Progenitor cell of endocrine pancreas (in vitro differentiated cells): ENCODE measurements around the gene XPO5. TPM values are rescaled to one million over a fixed set of nuclear protein-coding genes. Genes with fewer than 3 reads are reported as not detected.
A peak's percentile ranks its signal among the peaks of the same experiment; 100 is the strongest.

ENCODE experiments used
- DNase-seq: peaks from one replicate; pipeline ENCODE4 v3.0.0; 2021; ENCODE audit warnings: low spot score; ENCODE audit not compliant: unreplicated experiment
- H3K27ac Mint-ChIP-seq: 2 replicates; pipeline ENCODE4 v1.8.0; 2021; ENCODE audit warnings: mild to moderate bottlenecking, moderate library complexity, mixed read lengths
- H3K27me3 Mint-ChIP-seq: 2 replicates; pipeline ENCODE4 v1.8.0; 2021; ENCODE audit warnings: mixed read lengths
- H3K36me3 Mint-ChIP-seq: 2 replicates; pipeline ENCODE4 v1.8.0; 2022; ENCODE audit warnings: mixed read lengths; ENCODE audit not compliant: insufficient read depth
- H3K4me1 Mint-ChIP-seq: 2 replicates; pipeline ENCODE4 v1.8.0; 2021; ENCODE audit warnings: low read depth, mixed read lengths
- H3K4me3 Mint-ChIP-seq: 2 replicates; pipeline ENCODE4 v1.8.0; 2021; ENCODE audit warnings: low read depth, mild to moderate bottlenecking, moderate library complexity, mixed read lengths
- H3K9me3 Mint-ChIP-seq: 2 replicates; pipeline ENCODE4 v1.8.0; 2021; ENCODE audit warnings: low read depth, mixed read lengths
- total RNA-seq: library from RNA; stranded (reverse); gene quantifications from 2 replicates; pipeline ENCODE4 v1.2.1, GENCODE V29; 2021
- TF ChIP-seq, protein P1 (sequence below): fragments of 200-600 bp; sonication (generic); IDR thresholded peaks from one replicate; pipeline ENCODE4 v1.5.0; 2021; ENCODE audit warnings: antibody characterized with exemption, mild to moderate bottlenecking; ENCODE audit not compliant: unreplicated experiment

The XPO5 gene
- total RNA-seq, 1 donor from 2014 or later = 64.0 TPM

DNA sequence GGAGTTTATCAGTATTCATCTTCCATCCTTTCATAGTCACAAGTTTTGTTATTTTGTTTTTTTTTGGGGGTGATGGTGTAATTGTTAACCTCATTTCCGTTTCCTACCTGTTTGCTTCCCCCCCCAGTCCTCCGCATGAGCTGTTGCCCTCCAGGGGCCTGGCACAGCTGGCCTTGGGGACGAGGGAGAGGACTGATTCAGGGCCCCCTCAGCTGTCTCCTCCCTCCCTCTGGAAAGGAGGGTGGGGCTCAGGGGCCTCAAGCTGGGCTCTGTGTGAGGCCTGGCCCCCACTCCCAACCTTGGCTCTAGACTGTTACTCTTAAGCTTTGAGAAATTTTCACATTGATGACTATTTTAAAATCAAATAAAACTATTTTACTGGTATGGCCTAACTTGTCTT is 69.7 kb downstream of the XPO5 start:
- no peak for DNase-seq
- Mint-ChIP-seq H3K27me3 (peaks cover 20% of the 10 kb centered on the region), H3K27ac (no peak overlapping the region), H3K4me3 (no peak overlapping the region), H3K4me1 (peaks cover 4% of the 10 kb centered on the region), H3K36me3 (peaks cover 14% of the 10 kb centered on the region), H3K9me3 (no peaks in the 10 kb centered on the region)
- TF ChIP-seq, protein P1, sequence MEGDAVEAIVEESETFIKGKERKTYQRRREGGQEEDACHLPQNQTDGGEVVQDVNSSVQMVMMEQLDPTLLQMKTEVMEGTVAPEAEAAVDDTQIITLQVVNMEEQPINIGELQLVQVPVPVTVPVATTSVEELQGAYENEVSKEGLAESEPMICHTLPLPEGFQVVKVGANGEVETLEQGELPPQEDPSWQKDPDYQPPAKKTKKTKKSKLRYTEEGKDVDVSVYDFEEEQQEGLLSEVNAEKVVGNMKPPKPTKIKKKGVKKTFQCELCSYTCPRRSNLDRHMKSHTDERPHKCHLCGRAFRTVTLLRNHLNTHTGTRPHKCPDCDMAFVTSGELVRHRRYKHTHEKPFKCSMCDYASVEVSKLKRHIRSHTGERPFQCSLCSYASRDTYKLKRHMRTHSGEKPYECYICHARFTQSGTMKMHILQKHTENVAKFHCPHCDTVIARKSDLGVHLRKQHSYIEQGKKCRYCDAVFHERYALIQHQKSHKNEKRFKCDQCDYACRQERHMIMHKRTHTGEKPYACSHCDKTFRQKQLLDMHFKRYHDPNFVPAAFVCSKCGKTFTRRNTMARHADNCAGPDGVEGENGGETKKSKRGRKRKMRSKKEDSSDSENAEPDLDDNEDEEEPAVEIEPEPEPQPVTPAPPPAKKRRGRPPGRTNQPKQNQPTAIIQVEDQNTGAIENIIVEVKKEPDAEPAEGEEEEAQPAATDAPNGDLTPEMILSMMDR = no peak

DNA sequence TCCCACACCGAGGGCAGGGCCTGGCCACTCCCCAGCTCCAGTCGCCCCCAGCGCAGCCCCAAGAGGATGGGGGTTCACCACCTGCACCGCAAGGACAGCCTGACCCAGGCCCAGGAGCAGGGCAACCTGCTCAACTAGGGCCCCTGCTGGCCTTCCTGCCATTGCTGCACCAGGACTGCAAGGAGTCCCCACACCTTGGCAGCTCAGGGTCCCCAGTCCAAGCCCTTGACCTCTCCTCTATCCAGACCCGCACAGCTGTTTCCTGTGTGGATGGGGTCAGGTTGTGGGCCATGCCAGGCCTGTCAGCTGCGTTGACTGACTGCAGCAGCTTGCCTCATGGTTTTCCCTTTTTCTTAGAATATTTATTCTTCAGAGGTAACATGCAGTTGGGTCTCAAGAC is 70.1 kb downstream of the XPO5 start:
- Mint-ChIP-seq H3K27ac (no peak overlapping the region), H3K27me3 (peaks cover 20% of the 10 kb centered on the region), H3K4me3 (no peak overlapping the region), H3K36me3 (peaks cover 15% of the 10 kb centered on the region), H3K9me3 (no peaks in the 10 kb centered on the region), H3K4me1 (peaks cover 4% of the 10 kb centered on the region)
- DNase-seq = no peak
- TF ChIP-seq, protein P1 = no peak

DNA sequence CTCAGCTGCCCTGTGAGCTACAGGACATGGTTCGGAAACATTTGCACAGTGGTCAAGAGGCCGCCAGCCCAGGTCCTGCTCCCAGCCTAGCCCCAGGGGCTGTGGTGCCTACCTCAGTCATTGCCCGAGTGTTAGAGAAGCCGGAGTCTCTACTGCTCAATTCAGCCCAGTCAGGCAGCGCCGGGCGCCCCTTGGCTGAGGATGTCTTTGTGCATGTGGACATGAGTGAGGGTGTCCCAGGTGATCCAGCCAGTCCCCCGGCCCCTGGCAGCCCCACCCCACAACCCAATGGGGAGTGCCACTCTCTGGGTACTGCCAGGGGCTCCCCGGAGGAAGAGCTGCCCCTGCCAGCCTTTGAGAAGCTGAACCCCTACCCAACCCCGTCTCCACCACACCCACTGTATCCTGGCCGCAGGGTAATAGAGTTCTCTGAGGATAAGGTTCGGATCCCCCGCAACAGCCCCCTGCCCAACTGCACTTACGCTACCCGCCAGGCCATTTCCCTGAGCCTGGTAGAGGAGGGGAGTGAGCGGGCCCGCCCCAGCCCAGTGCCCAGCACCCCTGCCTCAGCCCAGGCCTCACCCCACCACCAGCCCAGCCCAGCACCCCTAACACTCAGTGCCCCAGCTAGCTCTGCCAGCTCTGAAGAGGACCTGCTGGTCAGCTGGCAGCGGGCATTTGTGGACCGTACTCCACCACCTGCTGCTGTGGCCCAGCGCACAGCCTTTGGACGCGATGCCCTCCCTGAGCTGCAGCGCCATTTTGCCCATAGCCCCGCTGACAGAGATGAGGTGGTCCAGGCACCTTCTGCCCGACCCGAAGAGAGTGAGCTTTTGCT is 70.9 kb downstream of the XPO5 start:
- Mint-ChIP-seq H3K4me3 (no peak overlapping the region), H3K4me1 (peaks cover 4% of the 10 kb centered on the region), H3K27ac (no peak overlapping the region), H3K36me3 (peaks cover 17% of the 10 kb centered on the region), H3K9me3 (no peaks in the 10 kb centered on the region), H3K27me3 (peaks cover 20% of the 10 kb centered on the region)
- TF ChIP-seq, protein P1 = no peak
- no peak for DNase-seq

DNA sequence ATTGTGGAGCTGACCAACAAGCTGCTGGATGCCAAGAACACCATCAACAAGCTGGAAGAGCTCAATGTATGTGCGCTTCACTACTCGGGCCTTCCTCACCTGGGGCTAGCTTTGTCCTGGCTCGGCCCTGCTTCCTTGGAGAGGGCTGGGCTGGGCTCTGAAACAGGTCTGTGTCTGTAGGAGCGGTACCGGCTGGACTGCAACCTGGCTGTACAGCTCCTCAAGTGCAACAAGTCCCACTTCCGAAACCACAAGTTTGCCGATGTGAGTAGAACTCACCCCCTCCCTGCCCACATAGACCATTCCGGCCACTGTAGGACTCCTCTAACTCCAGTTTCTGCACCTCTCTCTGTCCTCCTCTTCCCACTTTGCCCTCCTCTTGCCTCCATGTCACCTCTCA is 72.4 kb downstream of the XPO5 start:
- Mint-ChIP-seq H3K27ac (peak overlapping the region; percentile 43), H3K4me1 (no peaks in the 10 kb centered on the region), H3K27me3 (peaks cover 10% of the 10 kb centered on the region), H3K4me3 (no peak overlapping the region), H3K9me3 (no peaks in the 10 kb centered on the region), H3K36me3 (peaks cover 19% of the 10 kb centered on the region)
- no peak for DNase-seq
- TF ChIP-seq, protein P1 = no peak

DNA sequence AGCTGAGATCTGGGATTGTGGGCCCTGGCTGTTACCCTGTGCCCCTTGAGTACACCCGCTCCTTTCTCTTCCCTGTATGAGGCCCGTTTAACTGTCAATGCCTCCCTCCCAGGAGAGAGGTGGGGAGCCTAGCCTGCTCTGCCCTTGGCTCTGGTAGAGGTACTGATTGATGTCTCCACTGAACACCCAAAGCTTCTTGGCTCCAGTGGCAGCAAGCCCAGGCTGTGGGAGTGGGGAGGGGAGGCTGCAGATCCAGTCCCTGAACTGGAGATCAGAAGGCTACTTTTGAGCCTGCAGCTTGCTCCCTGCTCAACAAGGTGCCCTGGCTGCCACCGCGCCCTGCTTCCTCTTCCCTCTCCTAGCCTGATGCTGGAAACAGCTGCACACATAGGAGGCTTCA is 73.2 kb downstream of the XPO5 start:
- peaks cover 3% of the 10 kb centered on the region for H3K27me3 Mint-ChIP-seq
- no peaks in the 10 kb centered on the region for H3K4me1 Mint-ChIP-seq
- TF ChIP-seq, protein P1 = no peak
- no peak overlapping the region for H3K27ac Mint-ChIP-seq
- H3K9me3 Mint-ChIP-seq = no peaks in the 10 kb centered on the region
- DNase-seq = no peak
- no peak overlapping the region for H3K4me3 Mint-ChIP-seq
- H3K36me3 Mint-ChIP-seq = peaks cover 19% of the 10 kb centered on the region
